Naive thymus-derived CD8-positive, alpha-beta T cell (primary cell): ENCODE results near the gene TMEM204. TPM values are rescaled to one million over a fixed set of nuclear protein-coding genes. Genes with fewer than 3 reads are reported as not detected.
"Not testable (repeated sequence)": the region's sequence is repeated elsewhere in the genome, so short reads cannot be mapped to it uniquely, and the experiment has no call there.

Source experiments
- ATAC-seq, 2 donors: fragments of 150-1000 bp; cut with Tn5 transposase in 1 of 2; sonication (Bioruptor Pico), chemical (Tn5 transposase) in 1 of 2; 1 replicate in 1 of 2; 2 replicates in 1 of 2; pipeline ENCODE4 v1.10.0; 2021; ENCODE audit warnings: mild to moderate bottlenecking in 2 of 2, moderate library complexity in 2 of 2
- POLR2A ChIA-PET: fragments of 350-600 bp; sonication (Branson Sonifier 250); formaldehyde crosslinking; loops from one replicate; lab custom pipeline; 2021; ENCODE audit warnings: antibody characterized with exemption; lab: Charles Lee
- DNase-seq, 10 donors: peaks; one replicate each; pipeline versions ENCODE4 v3.0.0 to v3.0.0-alpha.2; 2020 to 2022
- H3K27ac Mint-ChIP-seq, 10 donors: one replicate each; pipeline ENCODE4 v1.8.0; 2020 to 2022; ENCODE audit warnings: mild to moderate bottlenecking in 10 of 10, mixed read lengths in 10 of 10, moderate library complexity in 4 of 10, inconsistent platforms in 1 of 10
- H3K27me3 Mint-ChIP-seq, 5 donors: one replicate each; pipeline ENCODE4 v1.8.0; 2021 to 2022; ENCODE audit warnings: mixed read lengths in 5 of 5
- H3K36me3 Mint-ChIP-seq, 3 donors: one replicate each; pipeline ENCODE4 v1.8.0; 2020 to 2022; ENCODE audit warnings: mixed read lengths in 3 of 3, mild to moderate bottlenecking in 2 of 3, inconsistent platforms in 1 of 3
- H3K4me1 Mint-ChIP-seq, 4 donors: one replicate each; pipeline ENCODE4 v1.8.0; 2021 to 2022; ENCODE audit warnings: mixed read lengths in 4 of 4
- H3K4me3 Mint-ChIP-seq, 10 donors: one replicate each; pipeline ENCODE4 v1.8.0; 2020 to 2022; ENCODE audit warnings: mild to moderate bottlenecking in 10 of 10, mixed read lengths in 10 of 10, moderate library complexity in 6 of 10, inconsistent platforms in 1 of 10
- H3K9me3 Mint-ChIP-seq, 9 donors: one replicate each; pipeline ENCODE4 v1.8.0; 2020 to 2022; ENCODE audit warnings: mixed read lengths in 9 of 9, mild to moderate bottlenecking in 3 of 9, inconsistent platforms in 1 of 9, moderate library complexity in 1 of 9
- polyA plus RNA-seq, 3 donors: library from polyadenylated mRNA; unstranded; fragments of 300-500 nt; fragmentation: Illumina TruSeq; gene quantifications; one replicate each; pipeline ENCODE4 v1.2.3, GENCODE V29; 2021
- total RNA-seq, 8 experiments: library from RNA in 2 of 8; stranded (reverse) in 2 of 8; gene quantifications; one replicate each; pipeline ENCODE4 v1.2.3 and lab custom pipeline; 2021 to 2026

The TMEM204 gene
- total and polyA plus RNA-seq, 5 experiments from 2014 or later = 95.9 to 196 (median 135) TPM

GRCh38 chr16:1592446-1592845 lies 59.0 kb downstream of the TMEM204 start:
- POLR2A ChIA-PET = no interaction called here
- peaks cover 0 to 4% (median 0%) of the 10 kb centered on the region in 4 donors for H3K4me1 Mint-ChIP-seq
- no peak overlapping the region for H3K4me3 Mint-ChIP-seq
- no peak for ATAC-seq
- no peak for DNase-seq
- peaks cover 0 to 2% (median 0%) of the 10 kb centered on the region in 3 donors for H3K36me3 Mint-ChIP-seq
- no peaks in the 10 kb centered on the region for H3K9me3 Mint-ChIP-seq
- no peaks in the 10 kb centered on the region for H3K27me3 Mint-ChIP-seq
- no peak overlapping the region for H3K27ac Mint-ChIP-seq

- not testable (repeated sequence) for H3K27me3 Mint-ChIP-seq, DNase-seq, H3K9me3 Mint-ChIP-seq, H3K27ac Mint-ChIP-seq, ATAC-seq, H3K4me1 Mint-ChIP-seq, H3K36me3 Mint-ChIP-seq, H3K4me3 Mint-ChIP-seq
- POLR2A ChIA-PET = interaction anchor here (0.7 kb wide), 1 partner anchor 26 kb away, joined by 3 read pairs; no protein-coding TSS in a partner anchor
Observed at GRCh38 chr16:1595511-1595910, 62.0 kb downstream of the TMEM204 start.

DNA sequence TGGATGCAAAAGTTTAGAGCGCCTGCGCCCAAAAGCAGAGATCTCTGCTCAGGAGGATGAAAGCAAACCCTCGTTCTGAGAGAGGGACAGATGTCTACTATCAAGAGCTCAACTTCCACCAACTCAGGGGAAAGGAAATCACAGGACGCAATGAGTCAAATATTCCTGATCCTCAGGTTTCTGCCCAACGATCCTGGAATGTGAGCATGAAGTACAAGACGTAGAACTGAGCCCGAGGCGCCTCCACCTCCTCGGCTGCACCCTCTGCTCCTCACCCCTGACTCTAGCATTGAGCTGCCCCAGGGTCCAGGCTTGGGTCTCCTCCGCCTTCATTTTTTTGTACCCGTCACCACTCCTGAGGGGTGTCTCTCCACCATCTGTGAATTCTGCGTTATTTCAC lies 63.0 kb downstream of the TMEM204 start:
- no peak for DNase-seq
- peaks cover 0 to 2% (median 0%) of the 10 kb centered on the region in 4 donors for H3K4me1 Mint-ChIP-seq
- peaks cover 0 to 3% (median 0%) of the 10 kb centered on the region in 3 donors for H3K36me3 Mint-ChIP-seq
- POLR2A ChIA-PET = no interaction called here
- H3K27me3 Mint-ChIP-seq = no peaks in the 10 kb centered on the region
- no peak overlapping the region for H3K27ac Mint-ChIP-seq
- H3K4me3 Mint-ChIP-seq = no peak overlapping the region
- no peaks in the 10 kb centered on the region for H3K9me3 Mint-ChIP-seq
- ATAC-seq = no peak

- Mint-ChIP-seq H3K4me1 (peaks cover 0 to 2% (median 0%) of the 10 kb centered on the region in 4 donors), H3K9me3 (no peaks in the 10 kb centered on the region), H3K27ac (no peak overlapping the region), H3K27me3 (no peaks in the 10 kb centered on the region), H3K4me3 (no peak overlapping the region), H3K36me3 (peaks cover 0 to 3% (median 0%) of the 10 kb centered on the region in 3 donors)
- DNase-seq (no peak), ATAC-seq (no peak)
- POLR2A ChIA-PET = interaction anchor here (0.6 kb wide), 1 partner anchor 1258 kb away, joined by 4 read pairs; no protein-coding TSS in a partner anchor
Observed at GRCh38 chr16:1597154-1597553, 63.7 kb downstream of the TMEM204 start.

- DNase-seq (no peak), ATAC-seq (no peak)
- H3K4me1 Mint-ChIP-seq = peaks cover 0 to 2% (median 0%) of the 10 kb centered on the region in 4 donors
- no peaks in the 10 kb centered on the region for H3K9me3 Mint-ChIP-seq
- H3K4me3 Mint-ChIP-seq = no peak overlapping the region
- H3K27ac Mint-ChIP-seq = no peak overlapping the region
- no peaks in the 10 kb centered on the region for H3K27me3 Mint-ChIP-seq
- peaks cover 0 to 2% (median 1%) of the 10 kb centered on the region in 3 donors for H3K36me3 Mint-ChIP-seq
- POLR2A ChIA-PET = interaction anchor here (0.6 to 0.9 kb wide), 4 partner anchors 12 to 169 kb away, joined by 3 to 4 read pairs (median 3); no protein-coding TSS in a partner anchor
Observed at GRCh38 chr16:1601031-1601430, 67.6 kb downstream of the TMEM204 start.

DNA sequence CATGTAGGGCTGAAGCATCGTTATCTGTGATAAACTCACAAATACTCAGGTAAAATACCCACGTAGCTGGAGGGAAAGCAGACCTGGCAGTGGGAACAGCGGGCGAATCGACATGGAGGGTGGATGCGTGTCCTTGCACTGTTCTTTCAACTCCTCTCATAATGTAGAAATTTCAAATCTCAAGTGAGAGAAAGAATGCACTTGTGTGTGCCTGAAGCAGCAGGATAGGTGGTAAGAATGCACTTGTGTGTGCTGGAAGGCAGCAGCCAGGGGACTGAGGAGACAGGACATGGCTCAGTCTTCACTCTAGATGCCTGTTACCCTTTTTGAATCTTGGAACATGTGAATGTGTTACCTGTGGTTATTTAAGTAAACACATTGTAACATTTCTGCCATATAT lies 68.0 kb downstream of the TMEM204 start:
- no peak for ATAC-seq
- no peak for DNase-seq
- H3K36me3 Mint-ChIP-seq = peaks cover 0 to 2% (median 1%) of the 10 kb centered on the region in 3 donors
- H3K27me3 Mint-ChIP-seq = no peaks in the 10 kb centered on the region
- peak overlapping the region in 1 of 10 donors; percentile 47 for H3K27ac Mint-ChIP-seq
- H3K9me3 Mint-ChIP-seq = no peaks in the 10 kb centered on the region
- H3K4me1 Mint-ChIP-seq = peaks cover 0 to 2% (median 0%) of the 10 kb centered on the region in 4 donors
- POLR2A ChIA-PET = interaction anchor here (0.7 to 0.9 kb wide), 2 partner anchors 12 to 169 kb away, joined by 3 read pairs; no protein-coding TSS in a partner anchor
- no peak overlapping the region for H3K4me3 Mint-ChIP-seq

DNA sequence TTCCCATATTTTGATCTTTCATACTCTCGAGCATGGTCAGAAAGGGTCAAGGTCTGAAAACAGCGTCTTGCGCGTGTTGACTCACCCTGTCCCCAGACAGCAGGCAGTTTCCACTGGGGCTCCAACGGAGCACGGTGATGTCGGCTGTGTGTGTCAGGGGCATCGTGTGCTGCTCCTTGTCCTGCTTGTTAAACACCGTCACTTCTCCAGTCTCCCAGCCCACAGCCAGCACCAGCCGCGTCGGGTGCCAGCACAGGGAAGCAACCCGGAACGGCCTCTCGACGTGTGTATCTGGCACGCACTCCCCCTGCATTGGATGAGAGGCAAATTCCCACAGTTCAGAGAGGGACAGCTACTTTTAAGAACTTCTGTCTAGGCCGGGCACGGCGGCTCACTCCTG lies 68.8 kb downstream of the TMEM204 start:
- Mint-ChIP-seq H3K4me3 (no peak overlapping the region), H3K9me3 (no peaks in the 10 kb centered on the region), H3K4me1 (peaks cover 0 to 2% (median 0%) of the 10 kb centered on the region in 4 donors), H3K27ac (no peak overlapping the region), H3K27me3 (no peaks in the 10 kb centered on the region), H3K36me3 (peaks cover 0 to 2% (median 1%) of the 10 kb centered on the region in 3 donors)
- POLR2A ChIA-PET = interaction anchor here (1.0 kb wide), 1 partner anchor 9 kb away, joined by 4 read pairs; the partner anchor contains the start of gene IFT140
- no peak for DNase-seq
- no peak for ATAC-seq

Other genes with a start within 250 kb of the TMEM204 start
- 100 to 1,000 TPM; 236 to 250 TPM for gene UBE2I, start 224.0 kb upstream of the TMEM204 start, total RNA-seq
- gene UBE2I, start 224.0 kb upstream of the TMEM204 start, polyA plus RNA-seq = 10 to 100 TPM; 87.5 to 89.6 (median 89.0) TPM
- 1 to 10 TPM; 3.0 to 5.3 TPM for gene BAIAP3, start 200.0 kb upstream of the TMEM204 start, total RNA-seq
- gene BAIAP3, start 200.0 kb upstream of the TMEM204 start, polyA plus RNA-seq = 1 to 10 TPM in 1 of 3 donors, under 1 TPM in 2; 0.06 to 1.5 (median 0.85) TPM
- gene TSR3, start 181.8 kb upstream of the TMEM204 start, total RNA-seq = 10 to 100 TPM; 37.1 to 41.2 TPM
- 10 to 100 TPM; 88.8 to 99.4 (median 96.3) TPM for gene TSR3, start 181.8 kb upstream of the TMEM204 start, polyA plus RNA-seq
- gene GNPTG, start 181.7 kb upstream of the TMEM204 start, total RNA-seq = 10 to 100 TPM; 56.9 to 65.2 TPM
- gene GNPTG, start 181.7 kb upstream of the TMEM204 start, polyA plus RNA-seq = 10 to 100 TPM; 44.4 to 57.8 (median 56.6) TPM
- gene UNKL, start 119.0 kb upstream of the TMEM204 start, total RNA-seq = 100 to 1,000 TPM; 125 to 151 TPM
- gene UNKL, start 119.0 kb upstream of the TMEM204 start, polyA plus RNA-seq = 10 to 100 TPM in 1 of 3 donors, 1 to 10 TPM in 2; 8.3 to 11.0 (median 8.8) TPM
- 10 to 100 TPM; 10.6 to 10.8 TPM for gene UQCC4, start 112.9 kb upstream of the TMEM204 start, total RNA-seq
- 10 to 100 TPM; 29.9 to 38.6 (median 37.6) TPM for gene UQCC4, start 112.9 kb upstream of the TMEM204 start, polyA plus RNA-seq
- gene PERCC1, start 102.6 kb upstream of the TMEM204 start, total RNA-seq = 1 to 10 TPM; 2.3 to 2.7 TPM
- gene PERCC1, start 102.6 kb upstream of the TMEM204 start, polyA plus RNA-seq = under 1 TPM in 1 of 3 donors, not detected in 2; 0.19 TPM
- gene CCDC154, start 89.1 kb upstream of the TMEM204 start, total RNA-seq = 10 to 100 TPM; 14.0 to 15.5 TPM
- not detected for gene CCDC154, start 89.1 kb upstream of the TMEM204 start, polyA plus RNA-seq
- 100 to 1,000 TPM; 112 to 116 TPM for gene CLCN7, start 58.6 kb upstream of the TMEM204 start, total RNA-seq
- gene CLCN7, start 58.6 kb upstream of the TMEM204 start, polyA plus RNA-seq = 10 to 100 TPM; 18.7 to 34.7 (median 24.2) TPM
- gene PTX4, start 44.7 kb upstream of the TMEM204 start, total RNA-seq = not detected
- not detected for gene PTX4, start 44.7 kb upstream of the TMEM204 start, polyA plus RNA-seq
- 10 to 100 TPM; 42.6 to 51.5 TPM for gene TELO2, start 40.3 kb upstream of the TMEM204 start, total RNA-seq
- gene TELO2, start 40.3 kb upstream of the TMEM204 start, polyA plus RNA-seq = 10 to 100 TPM in 2 of 3 donors, 1 to 10 TPM in 1; 9.8 to 18.1 (median 14.9) TPM
- 10 to 100 TPM; 10.4 to 11.1 TPM for gene IFT140, start 78.4 kb downstream of the TMEM204 start, total RNA-seq
- gene IFT140, start 78.4 kb downstream of the TMEM204 start, polyA plus RNA-seq = 10 to 100 TPM in 2 of 3 donors, 1 to 10 TPM in 1; 4.5 to 21.2 (median 16.8) TPM
- 10 to 100 TPM; 24.4 to 25.4 TPM for gene CRAMP1, start 78.7 kb downstream of the TMEM204 start, total RNA-seq
- gene CRAMP1, start 78.7 kb downstream of the TMEM204 start, polyA plus RNA-seq = 1 to 10 TPM; 1.3 to 3.1 (median 1.9) TPM
- gene JPT2, start 144.6 kb downstream of the TMEM204 start, total RNA-seq = 10 to 100 TPM; 28.0 to 36.2 TPM
- 10 to 100 TPM in 1 of 3 donors, 1 to 10 TPM in 2; 9.1 to 10.3 (median 9.8) TPM for gene JPT2, start 144.6 kb downstream of the TMEM204 start, polyA plus RNA-seq
- 100 to 1,000 TPM; 315 to 342 TPM for gene MAPK8IP3, start 172.5 kb downstream of the TMEM204 start, total RNA-seq
- gene MAPK8IP3, start 172.5 kb downstream of the TMEM204 start, polyA plus RNA-seq = 1 to 10 TPM in 2 of 3 donors, under 1 TPM in 1; 0.87 to 2.8 (median 2.5) TPM
- gene NME3, start 237.9 kb downstream of the TMEM204 start, total RNA-seq = 10 to 100 TPM; 70.6 to 79.9 TPM
- 10 to 100 TPM; 60.0 to 84.2 (median 62.9) TPM for gene NME3, start 237.9 kb downstream of the TMEM204 start, polyA plus RNA-seq
- gene EME2, start 239.1 kb downstream of the TMEM204 start, total RNA-seq = 10 to 100 TPM; 28.4 to 31.5 TPM
- 1 to 10 TPM in 2 of 3 donors, under 1 TPM in 1; 0.35 to 1.6 (median 1.1) TPM for gene EME2, start 239.1 kb downstream of the TMEM204 start, polyA plus RNA-seq
- gene MRPS34, start 239.5 kb downstream of the TMEM204 start, total RNA-seq = 10 to 100 TPM; 53.1 to 55.9 TPM
- 100 to 1,000 TPM; 113 to 145 (median 133) TPM for gene MRPS34, start 239.5 kb downstream of the TMEM204 start, polyA plus RNA-seq
- 100 to 1,000 TPM; 120 to 123 TPM for gene SPSB3, start 248.9 kb downstream of the TMEM204 start, total RNA-seq
- gene SPSB3, start 248.9 kb downstream of the TMEM204 start, polyA plus RNA-seq = 10 to 100 TPM; 38.0 to 42.0 (median 40.8) TPM
- 10 to 100 TPM; 62.0 to 65.4 TPM for gene NUBP2, start 249.3 kb downstream of the TMEM204 start, total RNA-seq
- gene NUBP2, start 249.3 kb downstream of the TMEM204 start, polyA plus RNA-seq = 10 to 100 TPM; 87.2 to 90.6 (median 87.3) TPM